Measurements from ENCODE around the gene THSD4.
"Not testable (repeated sequence)": the region's sequence is repeated elsewhere in the genome, so short reads cannot be mapped to it uniquely, and the experiment has no call there.

The THSD4 gene

DNA sequence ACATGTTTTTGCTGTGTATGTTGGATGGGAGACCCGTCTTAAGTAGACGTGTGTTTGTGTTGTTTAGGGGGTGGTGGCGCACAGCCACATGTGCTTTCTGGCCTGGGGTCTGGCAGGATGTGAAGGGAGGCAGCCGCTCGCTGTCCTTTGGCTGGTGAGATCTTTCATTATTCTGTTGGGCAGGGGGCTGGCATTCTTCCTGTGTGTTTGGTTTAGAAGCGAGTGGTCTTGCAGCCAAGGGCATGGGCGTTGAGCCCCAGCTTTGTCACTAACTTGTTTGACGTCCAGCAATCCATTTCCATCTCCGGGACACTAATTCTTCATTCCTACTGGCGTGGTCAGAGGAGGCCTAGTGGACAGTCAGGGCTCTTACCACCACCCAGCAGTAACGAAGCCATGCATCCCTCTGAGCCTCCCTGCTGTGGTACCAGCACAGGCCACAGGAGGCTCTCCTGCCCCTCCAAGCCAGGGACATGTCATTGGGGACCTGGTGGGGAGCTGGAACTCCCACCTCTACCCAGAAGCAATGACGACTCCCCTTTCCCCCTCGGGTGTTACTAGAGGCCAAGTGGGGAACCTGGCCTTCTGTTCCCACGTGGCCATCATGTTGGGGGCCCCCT lies 10.7 kb downstream of the THSD4 start:
- no peak for DNase-seq

DNA sequence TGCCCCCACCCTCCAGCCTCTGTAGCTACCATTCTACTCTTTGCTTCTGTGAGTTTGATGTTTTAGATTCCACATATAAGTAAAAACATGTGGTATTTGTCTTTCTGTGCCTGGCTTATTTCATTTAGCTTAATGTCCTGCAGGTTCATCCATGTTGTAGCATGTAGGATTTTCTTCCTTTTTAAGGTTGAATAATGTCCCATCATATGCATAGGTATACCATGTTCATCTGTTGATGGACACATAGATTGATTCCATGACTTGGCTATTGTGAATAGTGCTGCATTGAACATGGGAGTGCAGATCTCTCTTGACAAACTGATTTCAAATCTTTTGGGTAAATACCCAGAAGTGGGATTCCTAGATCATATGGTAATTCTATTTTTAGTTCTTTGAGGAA lies 11.8 kb downstream of the THSD4 start:
- DNase-seq: no peak

DNA sequence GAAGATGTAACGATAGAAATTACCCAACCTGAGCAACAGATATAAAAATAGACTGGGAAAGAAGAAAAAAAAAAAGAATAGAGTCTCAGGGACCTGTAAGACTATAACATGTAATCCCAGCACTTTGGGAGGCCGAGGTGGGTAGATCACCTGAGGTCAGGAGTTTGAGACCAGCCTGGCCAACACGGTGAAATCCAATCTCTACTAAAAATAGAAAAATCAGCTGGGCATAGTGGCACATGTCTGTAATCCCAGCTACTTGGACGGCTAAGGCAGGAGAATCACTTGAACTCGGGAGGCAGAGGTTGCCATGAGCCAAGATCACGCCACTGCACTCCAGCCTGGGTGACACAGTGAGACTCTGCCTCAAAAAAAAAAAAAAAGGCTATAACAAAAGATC lies 12.9 kb downstream of the THSD4 start:
- not testable (repeated sequence) for DNase-seq

- DNase-seq: no peak
These were observed 13.8 kb downstream of the THSD4 start for GRCh38 chr15:71128939-71129562.

GRCh38 chr15:71129669-71130068 lies 14.4 kb downstream of the THSD4 start:
- DNase-seq: no peak

DNA sequence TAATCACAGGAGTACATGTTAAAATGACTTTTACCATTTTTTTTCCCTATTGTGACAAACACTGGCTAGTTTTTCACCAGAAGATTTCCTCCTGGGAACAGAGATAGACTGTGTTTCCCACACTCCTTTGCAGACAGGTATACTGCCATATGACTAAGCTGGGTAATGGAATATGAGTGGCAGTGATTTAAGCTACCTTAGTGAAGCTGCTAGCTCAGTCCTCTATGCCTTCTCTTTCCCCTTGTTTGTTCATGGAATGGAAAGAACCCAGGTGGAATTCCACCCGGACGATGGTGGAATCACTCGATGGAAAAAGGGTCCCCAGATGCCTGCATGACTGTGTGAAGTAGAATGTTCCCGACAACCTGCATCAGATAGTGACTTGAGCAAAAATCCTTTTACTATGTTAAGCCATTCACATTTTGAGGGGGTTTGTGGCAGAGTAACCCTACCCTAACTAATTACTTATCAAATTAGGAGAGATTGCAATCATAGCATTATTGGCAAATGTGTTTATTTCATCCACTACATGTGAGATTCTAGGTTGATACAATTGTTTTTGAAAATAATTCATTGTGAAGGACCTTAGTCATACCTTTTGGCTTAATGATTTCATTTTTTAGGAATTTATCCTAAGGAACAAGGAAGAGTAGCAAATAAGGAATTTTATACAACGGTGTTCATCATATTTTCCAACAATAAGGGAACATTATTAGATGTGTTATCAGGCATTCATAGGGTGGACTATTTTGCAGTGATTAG lies 16.5 kb downstream of the THSD4 start:
- DNase-seq: no peak

GRCh38 chr15:71133747-71134472 lies 18.6 kb downstream of the THSD4 start:
- DNase-seq: no peak

DNA sequence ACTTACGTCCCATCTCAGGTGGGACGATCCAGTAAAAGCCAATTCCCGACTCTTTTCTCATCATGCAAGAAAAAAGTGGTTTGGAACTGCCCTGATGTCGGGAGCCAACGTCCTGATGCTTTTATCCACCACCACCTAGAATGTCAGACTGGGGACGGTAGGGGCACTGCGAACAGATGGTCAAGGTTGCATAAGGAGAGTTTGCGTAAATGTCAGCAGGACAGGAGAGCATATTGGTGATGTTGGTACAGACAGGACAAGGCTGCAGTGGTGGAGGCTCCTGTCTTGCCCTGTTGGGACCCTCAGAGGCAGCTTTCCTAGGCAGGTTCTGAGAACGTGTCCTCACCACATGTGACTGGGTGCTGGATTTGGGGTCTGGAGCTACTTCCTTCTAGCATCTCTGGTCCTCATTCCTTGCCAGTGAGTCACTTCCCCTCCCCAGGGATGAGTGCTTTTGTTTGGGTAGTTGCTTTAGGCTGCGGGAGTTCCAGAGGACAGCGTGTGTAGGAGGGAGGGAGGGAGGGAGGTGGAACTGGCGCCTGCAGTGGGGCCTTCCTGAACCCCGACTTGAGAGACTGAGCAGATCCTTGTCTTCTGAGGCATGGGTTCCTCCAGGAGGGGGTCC lies 21.0 kb downstream of the THSD4 start:
- no peak for DNase-seq

DNA sequence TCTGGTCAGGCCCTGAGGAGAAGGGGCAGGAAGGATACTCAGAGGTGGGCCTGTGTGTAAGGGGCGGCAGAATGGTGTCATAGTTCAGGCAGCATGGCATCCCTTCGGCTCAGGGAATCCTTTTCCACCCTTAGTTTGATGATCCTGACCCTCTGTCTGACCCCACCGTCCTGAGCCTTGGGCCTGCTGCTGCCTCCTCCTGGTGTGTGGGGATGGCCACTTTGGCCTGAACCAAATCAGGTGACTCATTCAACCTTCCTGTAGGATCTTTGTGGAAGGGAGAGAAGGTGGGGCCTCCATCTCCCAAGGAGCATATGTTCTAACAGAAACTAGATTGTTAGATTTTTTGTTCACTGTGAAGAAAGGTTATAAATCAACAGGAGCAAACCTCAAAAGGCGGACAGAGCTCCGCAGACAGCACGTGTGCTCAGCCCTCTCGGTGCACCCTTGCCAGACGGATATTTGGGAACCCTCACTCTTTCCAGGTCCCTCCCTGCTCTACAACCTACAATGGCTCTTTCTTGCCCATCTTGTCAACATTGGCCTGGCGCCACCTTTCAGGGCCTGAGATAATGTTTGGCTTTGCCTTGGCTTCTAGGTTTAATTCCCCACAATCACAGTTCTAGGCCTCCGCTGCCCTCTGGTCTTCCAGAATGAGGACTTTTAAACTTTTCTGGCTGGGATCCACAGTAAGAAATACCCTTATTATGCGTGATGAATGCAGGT lies 21.7 kb downstream of the THSD4 start:
- DNase-seq: no peak

- DNase-seq: no peak
These were observed 23.2 kb downstream of the THSD4 start for GRCh38 chr15:71138473-71138872.

DNA sequence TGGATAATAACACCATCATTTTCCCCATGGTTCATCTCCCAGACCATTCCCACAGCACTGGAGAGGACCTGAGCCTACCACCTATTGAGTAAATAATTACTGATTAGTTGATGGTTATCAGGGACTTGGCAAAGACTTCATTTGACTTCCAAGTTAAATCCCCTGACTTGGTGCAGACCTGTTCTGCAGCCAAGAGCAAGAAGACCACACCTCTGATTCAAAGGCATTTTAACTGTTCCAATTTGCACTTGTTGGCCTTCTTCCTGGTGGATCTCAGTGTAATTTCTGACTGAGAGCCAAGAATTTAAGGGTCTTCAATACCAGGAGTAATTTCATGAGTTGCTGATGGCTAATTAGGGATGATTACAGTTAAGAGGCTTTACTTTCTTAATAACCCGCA lies 24.0 kb downstream of the THSD4 start:
- DNase-seq: no peak

- DNase-seq: no peak
These were observed 26.3 kb downstream of the THSD4 start for GRCh38 chr15:71141572-71141971.

DNA sequence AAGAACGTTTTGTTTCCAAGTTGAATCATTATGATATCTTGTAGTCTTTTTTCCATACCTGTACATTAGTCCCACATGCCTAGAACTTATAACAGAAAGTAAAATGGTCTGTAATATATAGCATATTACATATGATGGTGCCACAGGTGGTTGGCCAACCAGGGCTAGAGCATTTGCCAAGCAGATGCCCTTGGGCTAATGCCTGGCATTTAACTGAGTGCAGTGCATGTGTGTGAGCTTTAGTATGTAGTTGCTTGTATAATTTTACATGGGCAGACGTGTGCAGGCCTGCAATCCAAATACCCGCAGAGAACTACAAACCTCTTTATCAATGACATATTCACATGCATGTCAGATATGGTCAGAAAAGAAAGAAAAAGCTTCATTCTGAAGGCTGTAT lies 27.5 kb downstream of the THSD4 start:
- DNase-seq: no peak

GRCh38 chr15:71143373-71144310 lies 28.4 kb downstream of the THSD4 start:
- no peak for DNase-seq

DNA sequence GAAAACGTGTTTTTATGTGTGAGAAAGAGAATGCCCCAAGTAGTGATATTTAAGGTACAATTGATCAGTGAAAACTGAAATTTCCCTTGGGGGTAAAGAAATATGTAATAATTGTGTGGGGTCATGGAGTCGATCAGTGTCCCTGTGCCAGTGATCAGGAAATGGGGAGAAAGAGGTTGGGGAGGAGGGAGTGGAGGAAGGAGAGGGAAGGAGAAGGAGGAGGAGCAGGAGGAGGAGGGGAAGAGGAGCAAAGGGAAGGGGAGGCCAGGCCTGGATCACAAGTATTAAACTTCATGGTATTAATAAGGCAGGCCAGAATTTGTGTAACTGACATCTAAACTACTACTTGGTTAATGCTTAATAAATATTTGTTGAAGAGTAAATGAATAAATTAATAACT lies 30.4 kb downstream of the THSD4 start:
- DNase-seq: no peak

- DNase-seq: no peak
These were observed 31.3 kb downstream of the THSD4 start for GRCh38 chr15:71146580-71146982.

DNA sequence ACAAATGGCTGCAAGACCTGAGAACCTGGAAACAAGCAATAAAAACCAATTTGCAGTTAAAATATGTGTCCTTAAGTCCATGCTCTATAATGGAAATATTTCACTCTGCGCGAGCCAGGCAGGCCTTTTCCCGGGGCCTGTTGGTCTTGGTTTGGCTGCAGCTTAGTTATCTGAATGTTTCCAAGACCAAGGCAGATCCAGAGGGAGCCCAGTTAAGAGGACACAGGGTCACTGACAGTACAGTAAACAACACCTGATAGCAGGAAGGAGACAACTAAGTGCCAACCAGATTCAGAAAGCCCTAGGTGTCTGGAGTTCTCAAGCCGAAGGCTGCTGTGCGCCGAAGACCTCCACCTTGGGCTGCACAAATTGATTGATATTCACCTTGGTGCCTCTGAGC lies 32.8 kb downstream of the THSD4 start:
- DNase-seq: no peak

DNA sequence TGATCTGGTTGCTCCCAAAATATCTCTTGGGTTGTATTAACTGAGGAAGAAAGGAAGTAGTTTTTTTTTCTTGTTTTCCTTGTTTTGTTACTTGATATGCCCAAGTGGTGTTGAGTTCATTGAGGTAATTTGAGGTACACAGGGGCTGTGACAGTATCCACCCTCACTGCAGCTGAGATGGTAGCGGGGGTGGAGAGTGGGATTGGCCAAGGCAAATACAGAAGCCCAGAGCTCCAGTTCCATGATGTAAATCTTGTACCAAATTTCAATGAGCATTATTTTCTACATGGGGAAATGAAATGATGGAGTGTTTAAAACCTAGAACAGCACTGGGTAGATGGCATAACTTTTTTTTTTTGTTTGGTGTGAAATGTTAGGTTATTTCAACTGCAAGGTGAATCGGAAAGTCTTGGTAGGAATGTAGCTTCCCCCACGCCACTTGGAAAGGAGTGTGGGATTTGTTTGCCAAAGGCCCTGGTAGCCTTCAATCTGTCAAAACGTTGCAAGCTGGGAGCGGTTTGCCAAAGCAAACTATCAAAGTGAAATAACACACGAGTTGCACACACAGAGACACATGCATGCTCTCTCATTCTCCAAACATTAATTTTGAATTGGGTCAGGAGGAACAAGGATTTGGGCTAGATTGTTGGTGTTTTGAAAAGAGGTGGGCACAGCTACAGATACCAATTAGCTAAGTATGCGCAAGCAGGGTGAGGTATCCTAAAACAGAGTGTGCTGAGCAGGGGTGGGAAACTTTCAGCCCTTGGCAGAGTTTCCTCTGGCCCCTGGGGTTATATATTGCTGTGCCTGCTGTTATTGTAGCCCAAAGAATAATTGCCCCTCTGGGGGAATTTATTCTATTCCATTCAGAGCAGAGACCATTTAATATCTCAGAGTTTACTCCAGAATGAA lies 34.6 kb downstream of the THSD4 start:
- DNase-seq: no peak

GRCh38 chr15:71151081-71151480 lies 35.8 kb downstream of the THSD4 start:
- DNase-seq: no peak

DNA sequence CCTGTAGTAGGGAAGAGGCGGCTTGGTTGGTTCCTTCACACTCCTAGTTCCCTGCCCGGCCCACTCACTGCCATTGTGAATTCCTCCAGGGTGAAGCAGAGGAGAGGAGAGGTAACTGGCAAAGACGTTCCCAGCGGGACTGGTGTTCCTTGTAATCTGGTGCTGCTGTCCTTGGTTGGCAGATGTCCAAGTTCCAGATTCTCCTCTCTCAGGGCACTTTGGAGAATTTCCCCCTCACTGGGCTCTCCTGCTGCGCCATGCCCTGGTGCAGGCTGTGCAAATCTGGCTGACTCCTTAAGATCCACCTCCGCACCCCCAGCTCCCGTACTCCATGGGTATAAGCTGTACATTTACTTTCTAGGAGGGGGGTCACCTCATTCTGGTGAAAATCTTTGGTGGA lies 37.3 kb downstream of the THSD4 start:
- no peak for DNase-seq
